ENCODE data around the gene LEP. TPM values are rescaled to one million over a fixed set of nuclear protein-coding genes. Genes with fewer than 3 reads are reported as not detected.
"Not testable (repeated sequence)": the region's sequence is repeated elsewhere in the genome, so short reads cannot be mapped to it uniquely, and the experiment has no call there.

LEP gene
- total RNA-seq, 2 donors from 2014 or later: not detected

GRCh38 chr7:128274884-128275603, 34.0 kb downstream of the LEP start:
- intact Hi-C loops (cut with DNase I): no loop called here

GRCh38 chr7:128275681-128276080, 34.6 kb downstream of the LEP start:
- TF ChIP-seq CTCF (IDR thresholded peaks at IDR 0.05) (no peak), POLR2AphosphoS5 (IDR thresholded peaks at IDR 0.05) (no peak), POLR2A (IDR thresholded peaks at IDR 0.05) (no peak)
- intact Hi-C loops (cut with DNase I): no loop called here
- 82% methylated on average over 4 of the region's 4 CpGs for WGBS
- Histone ChIP-seq H3K4me3 (no peak overlapping the region), H3K9me3 (no peaks in the 10 kb centered on the region), H3K36me3 (no peaks in the 10 kb centered on the region), H3K4me1 (replicated peaks) (no peaks in the 10 kb centered on the region), H3K27me3 (replicated peaks; ENCODE audit: insufficient read depth) (no peaks in the 10 kb centered on the region), H3K27ac (no peak overlapping the region)
- no peak for DNase-seq (ENCODE audit: low spot score)

More at GRCh38 chr7:128274884-128275603, 34.0 kb downstream of the LEP start:
- no peak for TF ChIP-seq CTCF (IDR thresholded peaks at IDR 0.05)
- no peak for TF ChIP-seq POLR2A (IDR thresholded peaks at IDR 0.05)
- TF ChIP-seq POLR2AphosphoS5 (IDR thresholded peaks at IDR 0.05): no peak
- no peak for DNase-seq (ENCODE audit: low spot score)
- Histone ChIP-seq H3K27ac (no peak overlapping the region), H3K27me3 (replicated peaks; ENCODE audit: insufficient read depth) (no peaks in the 10 kb centered on the region), H3K4me3 (no peak overlapping the region), H3K9me3 (no peaks in the 10 kb centered on the region), H3K36me3 (no peaks in the 10 kb centered on the region), H3K4me1 (replicated peaks) (no peaks in the 10 kb centered on the region)
- 61% methylated on average over 3 of the region's 3 CpGs for WGBS

GRCh38 chr7:128278366-128278765, 37.3 kb downstream of the LEP start:
- no peak for TF ChIP-seq POLR2AphosphoS5 (IDR thresholded peaks at IDR 0.05)
- TF ChIP-seq CTCF (IDR thresholded peaks at IDR 0.05): no peak
- no peak for TF ChIP-seq POLR2A (IDR thresholded peaks at IDR 0.05)
- Histone ChIP-seq H3K27ac (no peak overlapping the region), H3K4me1 (replicated peaks) (no peaks in the 10 kb centered on the region), H3K36me3 (no peaks in the 10 kb centered on the region), H3K4me3 (no peak overlapping the region), H3K27me3 (replicated peaks; ENCODE audit: insufficient read depth) (no peaks in the 10 kb centered on the region), H3K9me3 (no peaks in the 10 kb centered on the region)
- intact Hi-C loops (cut with DNase I): no loop called here
- 87% methylated on average over 1 of the region's 1 CpG for WGBS
- no peak for DNase-seq (ENCODE audit: low spot score)

GRCh38 chr7:128279124-128279713, 38.1 kb downstream of the LEP start:
- H3K9me3 ChIP-seq: no peaks in the 10 kb centered on the region
- no peak overlapping the region for H3K27ac ChIP-seq
- no peak for DNase-seq (ENCODE audit: low spot score)
- intact Hi-C loops (cut with DNase I): no loop called here
- no peaks in the 10 kb centered on the region for H3K27me3 ChIP-seq (replicated peaks; ENCODE audit: insufficient read depth)
- TF ChIP-seq POLR2A (IDR thresholded peaks at IDR 0.05) (no peak), CTCF (IDR thresholded peaks at IDR 0.05) (no peak), POLR2AphosphoS5 (IDR thresholded peaks at IDR 0.05) (no peak)
- no peak overlapping the region for H3K4me3 ChIP-seq
- no peaks in the 10 kb centered on the region for H3K4me1 ChIP-seq (replicated peaks)
- H3K36me3 ChIP-seq: no peaks in the 10 kb centered on the region
- 89% methylated on average over 6 of the region's 6 CpGs for WGBS

- H3K4me1 ChIP-seq (replicated peaks); H3K27ac ChIP-seq; H3K9me3 ChIP-seq; H3K36me3 ChIP-seq; H3K27me3 ChIP-seq (replicated peaks; ENCODE audit: insufficient read depth); intact Hi-C loops (cut with DNase I); DNase-seq (ENCODE audit: low spot score); H3K4me3 ChIP-seq: not testable (repeated sequence)
- 94% methylated on average over 1 of the region's 1 CpG for WGBS
Measured at GRCh38 chr7:128280451-128280850, 39.4 kb downstream of the LEP start.
